ENCODE data around the gene MT1G. TPM values are rescaled to one million over a fixed set of nuclear protein-coding genes. Genes with fewer than 3 reads are reported as not detected.
"Not testable (repeated sequence)": the region's sequence is repeated elsewhere in the genome, so short reads cannot be mapped to it uniquely, and the experiment has no call there.

The MT1G gene
- total RNA-seq, 1 experiment from 2014 or later: 23.4 TPM

DNA sequence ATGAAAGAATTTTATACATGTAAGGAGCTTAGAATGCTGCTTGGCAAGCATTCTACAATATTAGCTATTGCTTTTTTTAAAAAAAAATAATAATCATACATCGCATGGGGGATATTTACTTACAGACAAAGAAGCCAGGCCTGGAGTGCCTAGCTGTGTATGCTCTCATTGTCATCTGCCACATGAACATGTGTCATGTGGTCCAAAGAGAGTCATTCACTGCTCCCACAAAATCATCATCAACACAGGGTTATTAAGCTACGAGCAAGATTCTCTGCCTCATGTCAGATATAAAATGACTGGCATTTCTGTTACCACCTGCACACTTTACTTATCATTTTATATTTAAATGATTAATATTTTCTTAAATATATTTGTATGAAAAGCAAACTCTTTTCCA, 44.2 kb downstream of the MT1G start:
- H2BK5ac ChIP-seq (ENCODE audit: insufficient read length, low read length): no peak overlapping the region
- H3K23ac ChIP-seq (ENCODE audit: insufficient read length, low read depth, low read length): no peak overlapping the region
- H3K27ac Mint-ChIP-seq: no peak overlapping the region
- H2AK5ac ChIP-seq (ENCODE audit: insufficient read length, low read length): no peak overlapping the region
- H3K23me2 ChIP-seq (ENCODE audit: insufficient read length, low read depth, low read length, poor library complexity, severe bottlenecking): peaks cover 9% of the 10 kb centered on the region
- no peak overlapping the region for H3T11ph ChIP-seq (ENCODE audit: low read length)
- peaks cover 5 to 8% (median 5%) of the 10 kb centered on the region in 3 experiments for H3K36me3 Mint-ChIP-seq (ENCODE audit: insufficient read depth in 1 of 3, low read depth in 3 of 3)
- no peak overlapping the region for H2AFZ ChIP-seq (ENCODE audit: low read length)
- H2BK120ac ChIP-seq (ENCODE audit: low read depth, low read length, poor library complexity, severe bottlenecking): no peak overlapping the region
- no peak for DNase-seq
- peaks cover 3 to 19% of the 10 kb centered on the region in 2 experiments; a peak in 3 of 5 replicates for H3K9me3 Mint-ChIP-seq
- H3K27me3 ChIP-seq (ENCODE audit: insufficient read depth, low read length): peaks cover 55% of the 10 kb centered on the region
- peaks cover 92% of the 10 kb centered on the region for H3K27me3 Mint-ChIP-seq (ENCODE audit: low read depth)
- no peak overlapping the region for H3K18ac ChIP-seq (ENCODE audit: insufficient read length, low read depth, low read length)
- no peak overlapping the region for H3K14ac ChIP-seq (ENCODE audit: insufficient read depth, low read length)
- H3K9me3 ChIP-seq (ENCODE audit: control insufficient read depth, low read depth, low read length): peaks cover 6% of the 10 kb centered on the region
- no peak overlapping the region for H3K27ac ChIP-seq (ENCODE audit: insufficient read length, low read depth, low read length)
- H4K20me1 ChIP-seq (ENCODE audit: control insufficient read depth, insufficient read depth, insufficient read length): no peaks in the 10 kb centered on the region
- H3K4me2 ChIP-seq (ENCODE audit: insufficient read depth, insufficient read length, low read length): no peak overlapping the region
- TF ChIP-seq, protein P1, sequence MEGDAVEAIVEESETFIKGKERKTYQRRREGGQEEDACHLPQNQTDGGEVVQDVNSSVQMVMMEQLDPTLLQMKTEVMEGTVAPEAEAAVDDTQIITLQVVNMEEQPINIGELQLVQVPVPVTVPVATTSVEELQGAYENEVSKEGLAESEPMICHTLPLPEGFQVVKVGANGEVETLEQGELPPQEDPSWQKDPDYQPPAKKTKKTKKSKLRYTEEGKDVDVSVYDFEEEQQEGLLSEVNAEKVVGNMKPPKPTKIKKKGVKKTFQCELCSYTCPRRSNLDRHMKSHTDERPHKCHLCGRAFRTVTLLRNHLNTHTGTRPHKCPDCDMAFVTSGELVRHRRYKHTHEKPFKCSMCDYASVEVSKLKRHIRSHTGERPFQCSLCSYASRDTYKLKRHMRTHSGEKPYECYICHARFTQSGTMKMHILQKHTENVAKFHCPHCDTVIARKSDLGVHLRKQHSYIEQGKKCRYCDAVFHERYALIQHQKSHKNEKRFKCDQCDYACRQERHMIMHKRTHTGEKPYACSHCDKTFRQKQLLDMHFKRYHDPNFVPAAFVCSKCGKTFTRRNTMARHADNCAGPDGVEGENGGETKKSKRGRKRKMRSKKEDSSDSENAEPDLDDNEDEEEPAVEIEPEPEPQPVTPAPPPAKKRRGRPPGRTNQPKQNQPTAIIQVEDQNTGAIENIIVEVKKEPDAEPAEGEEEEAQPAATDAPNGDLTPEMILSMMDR (conservative IDR thresholded peaks at IDR 0.05): no peak
- H2BK15ac ChIP-seq (ENCODE audit: low read depth, low read length): no peak overlapping the region
- H3K4ac ChIP-seq (ENCODE audit: low read depth, low read length): no peak overlapping the region
- no peak overlapping the region for H3K56ac ChIP-seq (ENCODE audit: insufficient read length, low read depth, low read length)
- no peak overlapping the region for H2BK12ac ChIP-seq (ENCODE audit: insufficient read length, low read depth, low read length)
- H4K91ac ChIP-seq (ENCODE audit: insufficient read length, low read depth, low read length): no peak overlapping the region
- H3K79me1 ChIP-seq (ENCODE audit: insufficient read depth, low read depth, low read length, poor library complexity, severe bottlenecking): no peaks in the 10 kb centered on the region
- no CpG with 5 or more reads among the region's 2 CpGs for WGBS (ENCODE audit: extremely low coverage, insufficient read length, low lambda C conversion rate)
- no peak overlapping the region for H4K8ac ChIP-seq (replicated peaks; ENCODE audit: insufficient read length, low read depth, low read length)
- H3K79me2 ChIP-seq (ENCODE audit: insufficient read depth, low read length): no peaks in the 10 kb centered on the region
- H3K4me3 Mint-ChIP-seq: no peak overlapping the region
- H2BK20ac ChIP-seq (ENCODE audit: low read depth, low read length, poor library complexity, severe bottlenecking): no peak overlapping the region
- no peak overlapping the region for H4K5ac ChIP-seq (ENCODE audit: insufficient read length, low read depth, low read length)
- H3K4me1 Mint-ChIP-seq: peaks cover 49 to 63% of the 10 kb centered on the region in 2 experiments
- no peaks in the 10 kb centered on the region; the same call in 1 of the 2 replicates for H3K4me1 ChIP-seq (ENCODE audit: insufficient read depth, low read length)
- H3K9ac ChIP-seq (ENCODE audit: extremely low read depth, insufficient read length, low read length): no peak overlapping the region

DNA sequence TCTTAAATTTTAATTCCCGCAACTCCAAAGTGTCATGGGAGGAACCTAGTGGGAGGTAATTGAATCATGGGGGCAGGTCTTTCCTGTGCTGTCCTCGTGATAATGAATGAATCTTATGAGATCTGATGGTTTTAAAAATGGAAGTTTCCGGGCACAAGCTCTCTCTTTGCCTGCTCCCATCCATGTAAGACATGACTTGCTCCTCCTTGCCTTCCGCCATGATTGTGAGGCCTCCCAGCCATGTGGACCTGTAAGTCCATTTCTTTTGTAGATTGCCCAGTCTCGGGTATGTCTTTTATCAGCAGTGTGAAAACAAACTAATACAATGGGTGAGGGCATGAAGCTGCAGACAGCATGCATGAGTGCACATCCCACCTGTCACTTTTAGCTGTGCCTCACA, 44.7 kb downstream of the MT1G start:
- H4K8ac ChIP-seq (replicated peaks; ENCODE audit: insufficient read length, low read depth, low read length); H2AK5ac ChIP-seq (ENCODE audit: insufficient read length, low read length); H3K18ac ChIP-seq (ENCODE audit: insufficient read length, low read depth, low read length); DNase-seq; H4K5ac ChIP-seq (ENCODE audit: insufficient read length, low read depth, low read length); H3K27ac ChIP-seq (ENCODE audit: insufficient read length, low read depth, low read length); H3K23me2 ChIP-seq (ENCODE audit: insufficient read length, low read depth, low read length, poor library complexity, severe bottlenecking); H4K20me1 ChIP-seq (ENCODE audit: control insufficient read depth, insufficient read depth, insufficient read length); H3K4me1 ChIP-seq (ENCODE audit: insufficient read depth, low read length); H3K4ac ChIP-seq (ENCODE audit: low read depth, low read length); H3K79me1 ChIP-seq (ENCODE audit: insufficient read depth, low read depth, low read length, poor library complexity, severe bottlenecking); H3K36me3 Mint-ChIP-seq (ENCODE audit: insufficient read depth in 1 of 3, low read depth in 3 of 3); H2BK120ac ChIP-seq (ENCODE audit: low read depth, low read length, poor library complexity, severe bottlenecking); H3K4me3 Mint-ChIP-seq; H3K79me2 ChIP-seq (ENCODE audit: insufficient read depth, low read length); H3K23ac ChIP-seq (ENCODE audit: insufficient read length, low read depth, low read length); H3K9ac ChIP-seq (ENCODE audit: extremely low read depth, insufficient read length, low read length); H4K91ac ChIP-seq (ENCODE audit: insufficient read length, low read depth, low read length); H3K27ac Mint-ChIP-seq; H2AFZ ChIP-seq (ENCODE audit: low read length); H3T11ph ChIP-seq (ENCODE audit: low read length); H3K14ac ChIP-seq (ENCODE audit: insufficient read depth, low read length); H3K56ac ChIP-seq (ENCODE audit: insufficient read length, low read depth, low read length); H2BK15ac ChIP-seq (ENCODE audit: low read depth, low read length); H3K4me2 ChIP-seq (ENCODE audit: insufficient read depth, insufficient read length, low read length); H2BK12ac ChIP-seq (ENCODE audit: insufficient read length, low read depth, low read length); H2BK5ac ChIP-seq (ENCODE audit: insufficient read length, low read length); H3K9me3 ChIP-seq (ENCODE audit: control insufficient read depth, low read depth, low read length); H2BK20ac ChIP-seq (ENCODE audit: low read depth, low read length, poor library complexity, severe bottlenecking): not testable (repeated sequence)
- no CpG with 5 or more reads among the region's 5 CpGs for WGBS (ENCODE audit: extremely low coverage, insufficient read length, low lambda C conversion rate)
- Mint-ChIP-seq H3K9me3 (peaks cover 3 to 19% of the 10 kb centered on the region in 2 experiments; a peak in 3 of 5 replicates), H3K4me1 (peaks cover 54 to 67% of the 10 kb centered on the region in 2 experiments), H3K27me3 (ENCODE audit: low read depth) (peaks cover 92% of the 10 kb centered on the region)
- H3K27me3 ChIP-seq (ENCODE audit: insufficient read depth, low read length): peaks cover 56% of the 10 kb centered on the region

All from H9 (cell line).